ENCODE data around the gene CD3E. TPM values are rescaled to one million over a fixed set of nuclear protein-coding genes. Genes with fewer than 3 reads are reported as not detected.

The CD3E gene
- total and polyA plus RNA-seq, 10 donors = 20.5 to 89.2 (median 55.0) TPM

DNA sequence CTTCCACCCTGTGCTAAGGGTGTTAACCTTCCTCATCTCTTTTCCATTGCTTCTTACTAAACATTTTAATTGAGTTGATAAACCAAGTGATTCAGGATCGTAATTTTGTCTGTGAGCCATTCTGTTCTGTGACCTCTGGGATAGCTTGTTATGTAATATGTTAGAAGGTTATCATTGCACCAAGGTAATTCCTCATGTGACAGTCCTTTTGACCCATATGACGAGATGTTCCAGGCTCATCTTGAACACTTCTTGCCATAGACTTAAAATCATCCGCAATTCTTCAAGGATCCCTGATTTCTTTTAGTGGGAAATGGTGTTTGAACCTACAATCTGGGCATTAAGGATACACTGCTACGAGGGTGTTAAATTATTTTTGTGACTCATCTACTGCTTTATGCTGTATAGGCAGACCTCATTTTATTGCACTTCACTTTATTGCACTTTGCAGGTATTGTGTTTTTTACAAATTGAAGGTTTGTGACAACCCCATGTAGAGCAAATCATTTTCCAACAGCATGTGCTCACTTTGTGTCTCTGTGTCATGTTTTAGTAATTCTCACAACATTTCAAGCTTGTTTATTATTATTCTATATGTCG lies 21.4 kb upstream of the CD3E start:
- H3K27me3 ChIP-seq (replicated peaks in 1 of 7) = no peaks in the 10 kb centered on the region
- intact Hi-C loops (cut with DNase I; ENCODE audit: low total_unique reads) = no loop called here
- DNase-seq = no peak
- no peaks in the 10 kb centered on the region for H3K9me3 ChIP-seq
- TF ChIP-seq POLR2AphosphoS5 (IDR thresholded peaks at IDR 0.05) (no peak), POLR2A (IDR thresholded peaks at IDR 0.05) (no peak), CTCF (IDR thresholded peaks at IDR 0.05 in 8 of 11, conservative IDR thresholded peaks at IDR 0.05 in 3 of 11) (no peak)
- WGBS, 5 donors = 78 to 87% (median 84%) methylated on average over 5 of the region's 5 CpGs
- H3K27ac ChIP-seq = no peak overlapping the region
- H3K4me3 ChIP-seq = no peak overlapping the region
- H3K4me1 ChIP-seq = peaks cover 0 to 8% (median 0%) of the 10 kb centered on the region in 6 donors
- H3K36me3 ChIP-seq = no peaks in the 10 kb centered on the region

DNA sequence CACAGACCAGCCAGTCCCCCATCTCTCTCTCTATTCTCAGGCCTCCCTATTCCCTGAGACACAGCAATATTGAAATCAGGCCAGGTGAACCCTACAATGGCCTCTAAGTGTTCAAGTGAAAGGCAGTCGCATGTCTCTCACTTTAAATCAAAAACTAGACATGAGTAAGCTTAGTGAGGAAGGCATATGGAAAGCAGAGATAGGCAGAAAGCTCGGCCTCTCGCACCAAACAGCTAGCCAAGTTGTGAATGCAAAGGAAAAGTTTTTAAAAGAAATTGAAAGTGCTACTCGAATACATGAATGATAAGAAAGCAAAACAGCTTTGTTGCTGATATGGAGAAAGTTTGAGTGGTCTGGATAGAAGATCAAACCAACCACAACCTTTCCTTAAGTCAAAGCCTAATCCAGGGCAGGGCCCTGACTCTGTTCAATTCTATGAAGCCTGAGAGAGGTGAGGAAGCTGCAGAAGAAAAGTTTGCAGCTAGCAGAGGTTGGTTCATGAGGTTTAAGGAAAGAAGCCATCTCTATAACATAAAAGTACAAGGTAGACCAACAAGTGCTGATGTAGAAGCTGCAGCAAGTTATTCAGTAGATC lies 20.7 kb upstream of the CD3E start:
- WGBS, 5 donors = 48 to 66% (median 55%) methylated on average over 4 of the region's 4 CpGs
- Histone ChIP-seq H3K4me3 (no peak overlapping the region), H3K9me3 (no peaks in the 10 kb centered on the region), H3K36me3 (no peaks in the 10 kb centered on the region), H3K27ac (no peak overlapping the region), H3K27me3 (replicated peaks in 1 of 7) (no peaks in the 10 kb centered on the region), H3K4me1 (peaks cover 0 to 8% (median 0%) of the 10 kb centered on the region in 6 donors)
- DNase-seq = no peak
- no peak for TF ChIP-seq POLR2A (IDR thresholded peaks at IDR 0.05)
- no peak for TF ChIP-seq POLR2AphosphoS5 (IDR thresholded peaks at IDR 0.05)
- TF ChIP-seq CTCF (IDR thresholded peaks at IDR 0.05 in 8 of 11, conservative IDR thresholded peaks at IDR 0.05 in 3 of 11) = no peak
- intact Hi-C loops (cut with DNase I; ENCODE audit: low total_unique reads) = no loop called here

DNA sequence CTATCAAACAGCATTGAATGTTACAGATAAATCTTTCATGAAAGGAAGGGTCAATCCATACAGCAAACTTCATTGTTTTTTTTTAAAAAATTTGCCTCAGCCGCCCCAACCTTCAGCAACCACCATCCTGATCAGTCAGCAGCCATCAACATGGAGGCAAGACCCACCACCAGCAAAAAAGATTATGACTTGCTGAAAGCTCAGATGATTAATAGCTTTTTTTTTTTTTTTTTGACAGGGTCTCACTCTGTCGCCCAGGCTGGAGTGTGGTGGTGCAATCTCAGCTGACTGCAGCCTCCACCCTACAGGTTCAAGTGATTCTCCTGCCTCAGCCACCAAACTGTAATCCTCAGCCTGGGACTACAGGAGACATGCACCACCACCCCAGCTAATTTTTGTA lies 18.0 kb upstream of the CD3E start:
- no peak overlapping the region for H3K4me3 ChIP-seq
- TF ChIP-seq POLR2AphosphoS5 (IDR thresholded peaks at IDR 0.05) (no peak), POLR2A (IDR thresholded peaks at IDR 0.05) (no peak), CTCF (IDR thresholded peaks at IDR 0.05 in 8 of 11, conservative IDR thresholded peaks at IDR 0.05 in 3 of 11) (no peak)
- no peak overlapping the region for H3K27ac ChIP-seq
- H3K27me3 ChIP-seq (replicated peaks in 1 of 7) = no peaks in the 10 kb centered on the region
- intact Hi-C loops (cut with DNase I; ENCODE audit: low total_unique reads) = no loop called here
- WGBS, 5 donors = 76 to 90% (median 89%) methylated on average over 2 of the region's 2 CpGs
- H3K36me3 ChIP-seq = no peaks in the 10 kb centered on the region
- H3K9me3 ChIP-seq = no peaks in the 10 kb centered on the region
- DNase-seq = no peak
- H3K4me1 ChIP-seq = peaks cover 0 to 11% (median 7%) of the 10 kb centered on the region in 6 donors

DNA sequence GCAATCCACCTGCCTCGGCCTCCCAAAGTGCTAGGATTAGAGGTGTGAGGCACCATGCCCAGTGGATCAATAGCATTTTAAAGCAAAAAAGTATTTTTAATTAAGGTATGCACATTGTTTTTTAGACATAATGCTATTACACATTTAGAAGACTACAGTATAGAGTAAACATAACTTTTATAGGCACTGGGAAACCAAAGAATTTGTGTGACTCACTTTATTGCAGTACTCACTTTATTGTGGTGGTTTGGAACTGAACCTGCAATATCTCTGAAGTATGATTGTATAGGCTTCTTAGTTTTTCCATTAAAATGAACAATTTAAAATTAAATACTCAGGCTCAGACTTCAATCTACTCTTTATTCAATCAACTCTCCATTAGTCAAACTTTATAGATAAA lies 17.5 kb upstream of the CD3E start:
- TF ChIP-seq POLR2AphosphoS5 (IDR thresholded peaks at IDR 0.05) (no peak), POLR2A (IDR thresholded peaks at IDR 0.05) (no peak), CTCF (IDR thresholded peaks at IDR 0.05 in 8 of 11, conservative IDR thresholded peaks at IDR 0.05 in 3 of 11) (no peak)
- H3K36me3 ChIP-seq = no peaks in the 10 kb centered on the region
- 68 to 95% (median 90%) methylated on average over 1 of the region's 1 CpG for WGBS, 5 donors

More for the DNA sequence above, 17.5 kb upstream of the CD3E start:
- intact Hi-C loops (cut with DNase I; ENCODE audit: low total_unique reads) = no loop called here
- Histone ChIP-seq H3K27me3 (replicated peaks in 1 of 7) (peaks cover 0 to 4% (median 0%) of the 10 kb centered on the region in 7 donors), H3K4me3 (no peak overlapping the region), H3K9me3 (no peaks in the 10 kb centered on the region), H3K4me1 (peaks cover 0 to 12% (median 7%) of the 10 kb centered on the region in 6 donors), H3K27ac (no peak overlapping the region)
- no peak for DNase-seq
